OCI-LY7 (cell line): ENCODE measurements around the gene CDKN1B. TPM values are rescaled to one million over a fixed set of nuclear protein-coding genes. Genes with fewer than 3 reads are reported as not detected.

Experiments used
- BruUV-seq: library from RNA; stranded (reverse); fragments of 400-500 nt; replicated peaks from 2 replicates; lab custom pipeline; 2021; lab: Mats Ljungman, UMichigan
- CTCF ChIA-PET: fragments of 300-600 bp; sonication (Branson Sonifier 250); formaldehyde crosslinking; loops from one replicate; lab custom pipeline; 2022; ENCODE audit warnings: antibody characterized with exemption; ENCODE audit not compliant: unreplicated experiment; lab: Charles Lee
- POLR2A ChIA-PET: fragments of 300-600 bp; sonication (Branson Sonifier 250); formaldehyde crosslinking; loops from one replicate; lab custom pipeline; 2022; ENCODE audit warnings: antibody characterized with exemption; lab: Charles Lee
- DNase-seq: peaks from one replicate; pipeline ENCODE4 v3.0.0-alpha.2; 2015; ENCODE audit warnings: low spot score
- H2AFZ ChIP-seq: fragments of 200-600 bp; sonication (generic), shearing (Covaris generic); 2 replicates; pipeline ENCODE4 v1.6.1; 2014; ENCODE audit warnings: mild to moderate bottlenecking, antibody characterized with exemption, low read length, moderate library complexity
- H3K27ac ChIP-seq: fragments of 200-600 bp; sonication (generic); 2 replicates; pipeline ENCODE4 v1.5.1; 2014; ENCODE audit warnings: mixed run types, low read depth, mild to moderate bottlenecking, moderate library complexity, low read length, inconsistent platforms; ENCODE audit not compliant: poor library complexity, severe bottlenecking
- H3K36me3 ChIP-seq: fragments of 200-600 bp; sonication (generic); 2 replicates; pipeline ENCODE4 v1.6.1; 2014; ENCODE audit warnings: mild to moderate bottlenecking, antibody characterized with exemption, low read length, moderate library complexity, mixed read lengths; ENCODE audit not compliant: insufficient read depth
- H3K4me1 ChIP-seq: fragments of 200-600 bp; sonication (generic); 2 replicates; pipeline ENCODE4 v1.5.1; 2014; ENCODE audit warnings: mild to moderate bottlenecking, low read length; ENCODE audit not compliant: insufficient read depth, poor library complexity, severe bottlenecking
- H3K4me2 ChIP-seq: fragments of 200-600 bp; sonication (generic); 2 replicates; pipeline ENCODE4 v1.6.1; 2014; ENCODE audit warnings: mild to moderate bottlenecking, low read length
- H3K4me3 ChIP-seq: fragments of 200-600 bp; sonication (generic); 2 replicates; pipeline ENCODE4 v1.5.1; 2014; ENCODE audit warnings: mild to moderate bottlenecking, low read depth, low read length; ENCODE audit not compliant: poor library complexity, severe bottlenecking
- H3K79me2 ChIP-seq: fragments of 200-600 bp; sonication (generic); 2 replicates; pipeline ENCODE4 v1.6.1; 2016; ENCODE audit warnings: low read depth, mild to moderate bottlenecking, low read length, moderate library complexity, mixed read lengths; ENCODE audit not compliant: insufficient read depth
- H3K9me2 ChIP-seq: fragments of 200-600 bp; sonication (generic); 2 replicates; pipeline ENCODE4 v1.6.1; 2016; ENCODE audit warnings: mild to moderate bottlenecking, low read length, mixed read lengths; ENCODE audit not compliant: insufficient read depth
- H3K9me3 ChIP-seq: fragments of 200-600 bp; sonication (generic); 2 replicates; pipeline ENCODE4 v1.6.1; 2014; ENCODE audit warnings: mild to moderate bottlenecking, mixed run types, low read length, mixed read lengths
- H4K20me1 ChIP-seq: fragments of 200-600 bp; sonication (generic); 2 replicates; pipeline ENCODE4 v1.6.1; 2014; ENCODE audit warnings: mild to moderate bottlenecking, antibody characterized with exemption, low read length, moderate library complexity, mixed read lengths; ENCODE audit not compliant: insufficient read depth
- EZH2phosphoT487 ChIP-seq: fragments of 200-600 bp; sonication (generic); IDR thresholded peaks from 2 replicates; pipeline ENCODE4 v1.6.1; 2018; ENCODE audit warnings: low read depth, borderline replicate concordance, mild to moderate bottlenecking, mixed run types, antibody characterized with exemption, low read length, moderate library complexity, mixed read lengths
- intact Hi-C: fragments of 100-400 bp; cut with micrococcal nuclease; formaldehyde crosslinking; loops from one replicate; pipeline ENCODE4 v1.10.0; 2022; ENCODE audit not compliant: unreplicated experiment
- total RNA-seq, 2 experiments: library from RNA; depleted of rRNA in 1 of 2; stranded (reverse); fragments of >200 nt in 1 of 2; shearing (Covaris generic) in 1 of 2; gene quantifications; 2 replicates each; pipeline ENCODE4 v1.2.3, GENCODE V29; 2014 to 2022
- TF ChIP-seq, protein P1 (sequence below): fragments of 200-600 bp; sonication (generic); conservative IDR thresholded peaks from 2 replicates; pipeline ENCODE4 v1.5.1; 2014; ENCODE audit warnings: mild to moderate bottlenecking, antibody characterized with exemption, low read length, moderate library complexity, mixed read lengths

Gene CDKN1B
- total RNA-seq, 2 experiments from 2014 or later = 45.3 to 59.4 TPM

DNA sequence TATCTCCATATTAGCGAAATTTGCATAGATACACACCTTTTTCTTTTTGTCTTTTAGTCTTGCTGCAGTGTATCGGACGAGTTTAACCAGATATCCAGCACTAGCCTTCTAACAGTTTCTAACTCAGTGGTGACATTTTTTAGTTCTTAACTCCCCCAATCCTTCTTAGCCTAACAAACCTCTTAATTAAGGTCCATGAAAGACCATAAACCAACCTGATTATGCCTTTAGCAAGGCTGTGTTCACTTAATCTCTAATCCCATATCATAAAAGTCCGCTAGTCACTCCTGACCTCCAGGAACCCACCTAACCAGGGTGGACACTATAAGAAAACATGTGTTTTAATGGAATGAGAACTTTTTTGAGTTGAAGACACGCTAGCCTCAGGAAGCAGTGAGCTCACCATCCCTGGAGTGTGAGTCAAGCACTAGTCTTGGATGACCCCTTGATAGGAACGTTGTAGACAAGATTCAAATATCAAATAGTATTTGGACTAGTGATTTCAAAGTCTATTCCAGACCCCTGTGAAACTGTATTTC lies 9.5 kb downstream of the CDKN1B start:
- Histone ChIP-seq H3K4me2 (peak overlapping the region; percentile 94), H3K27ac (peak overlapping the region; percentile 98), H4K20me1 (no peaks in the 10 kb centered on the region), H3K4me1 (peaks cover 35% of the 10 kb centered on the region), H3K4me3 (peak overlapping the region; percentile 88), H2AFZ (peak overlapping the region; percentile 42; the same call in 1 of the 2 replicates), H3K9me3 (no peaks in the 10 kb centered on the region), H3K36me3 (peaks cover 42% of the 10 kb centered on the region), H3K79me2 (peaks cover 71% of the 10 kb centered on the region), H3K9me2 (no peaks in the 10 kb centered on the region)
- peak; percentile 29 for DNase-seq
- CTCF ChIA-PET = interaction anchor here (0.6 to 1.3 kb wide), 3 partner anchors 10 to 11 kb away, joined by 3 to 4 read pairs (median 3); no protein-coding TSS in a partner anchor
- TF ChIP-seq, protein P1, sequence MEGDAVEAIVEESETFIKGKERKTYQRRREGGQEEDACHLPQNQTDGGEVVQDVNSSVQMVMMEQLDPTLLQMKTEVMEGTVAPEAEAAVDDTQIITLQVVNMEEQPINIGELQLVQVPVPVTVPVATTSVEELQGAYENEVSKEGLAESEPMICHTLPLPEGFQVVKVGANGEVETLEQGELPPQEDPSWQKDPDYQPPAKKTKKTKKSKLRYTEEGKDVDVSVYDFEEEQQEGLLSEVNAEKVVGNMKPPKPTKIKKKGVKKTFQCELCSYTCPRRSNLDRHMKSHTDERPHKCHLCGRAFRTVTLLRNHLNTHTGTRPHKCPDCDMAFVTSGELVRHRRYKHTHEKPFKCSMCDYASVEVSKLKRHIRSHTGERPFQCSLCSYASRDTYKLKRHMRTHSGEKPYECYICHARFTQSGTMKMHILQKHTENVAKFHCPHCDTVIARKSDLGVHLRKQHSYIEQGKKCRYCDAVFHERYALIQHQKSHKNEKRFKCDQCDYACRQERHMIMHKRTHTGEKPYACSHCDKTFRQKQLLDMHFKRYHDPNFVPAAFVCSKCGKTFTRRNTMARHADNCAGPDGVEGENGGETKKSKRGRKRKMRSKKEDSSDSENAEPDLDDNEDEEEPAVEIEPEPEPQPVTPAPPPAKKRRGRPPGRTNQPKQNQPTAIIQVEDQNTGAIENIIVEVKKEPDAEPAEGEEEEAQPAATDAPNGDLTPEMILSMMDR = no peak
- BruUV-seq = TSS peak; percentile 83
- POLR2A ChIA-PET = interaction anchor here (0.6 to 2.8 kb wide), 8 partner anchors 8 to 369 kb away, joined by 3 to 43 read pairs (median 5); partner anchors contain the start of gene CDKN1B
- intact Hi-C loops = loop anchor here (10.0 kb wide), 3 partner anchors 972 to 1888 kb away; no protein-coding TSS in a partner anchor

DNA sequence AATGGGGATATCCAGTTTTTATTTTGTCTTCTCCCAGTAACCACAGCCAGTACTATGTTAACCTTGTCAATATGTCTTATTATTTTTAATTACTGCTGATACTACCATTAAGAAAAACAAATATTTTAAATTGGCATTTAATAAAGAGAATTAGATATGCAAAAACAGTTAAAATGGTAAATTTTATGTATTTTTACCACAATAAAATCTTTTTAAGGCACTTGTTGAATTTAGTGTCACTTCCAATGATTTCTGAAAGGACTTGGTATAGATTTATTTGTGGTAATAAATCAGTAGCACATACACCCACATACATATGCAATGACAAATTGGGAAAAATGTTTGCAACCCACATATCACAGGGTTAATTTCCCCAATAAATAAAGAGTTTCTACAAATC lies 14.0 kb downstream of the CDKN1B start:
- CTCF ChIA-PET = no interaction called here

DNA sequence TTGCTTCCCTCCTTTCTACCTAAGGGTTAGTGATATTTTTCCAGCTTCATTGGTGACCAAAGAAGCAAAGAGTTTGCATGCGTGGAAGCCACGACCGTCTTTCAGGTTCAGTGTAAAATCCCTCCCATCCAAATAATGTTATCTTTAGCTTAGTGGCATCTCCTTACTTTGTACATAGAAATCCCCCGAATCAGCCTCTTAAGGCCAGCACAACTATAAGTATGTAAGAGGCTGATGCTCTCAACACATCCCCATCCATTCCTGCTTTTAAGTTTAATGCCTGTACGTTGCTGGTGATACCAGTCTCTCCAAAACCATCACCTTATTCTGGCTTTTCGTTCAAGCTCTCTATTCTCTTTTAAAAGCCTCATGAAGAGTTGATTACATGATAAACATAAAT lies 14.6 kb downstream of the CDKN1B start:
- Histone ChIP-seq H3K4me1 (peaks cover 31% of the 10 kb centered on the region), H2AFZ (no peak overlapping the region), H3K4me3 (no peak overlapping the region), H3K36me3 (peaks cover 48% of the 10 kb centered on the region), H3K27ac (no peak overlapping the region), H3K4me2 (no peak overlapping the region), H3K79me2 (peaks cover 58% of the 10 kb centered on the region), H4K20me1 (no peaks in the 10 kb centered on the region), H3K9me2 (no peaks in the 10 kb centered on the region), H3K9me3 (no peaks in the 10 kb centered on the region)
- CTCF ChIA-PET = no interaction called here
- no peak for DNase-seq
- POLR2A ChIA-PET = interaction anchor here (0.6 to 0.9 kb wide), 2 partner anchors 10 to 44 kb away, joined by 3 read pairs; no protein-coding TSS in a partner anchor
- intact Hi-C loops = no loop called here
- TF ChIP-seq EZH2phosphoT487 = no peak
- TF ChIP-seq, protein P1 = no peak
- BruUV-seq = no TSS peak

More for the DNA sequence above, 14.0 kb downstream of the CDKN1B start:
- Histone ChIP-seq H3K4me3 (no peak overlapping the region), H3K4me2 (no peak overlapping the region), H3K4me1 (peaks cover 26% of the 10 kb centered on the region), H3K36me3 (peaks cover 48% of the 10 kb centered on the region), H3K9me2 (no peaks in the 10 kb centered on the region), H2AFZ (no peak overlapping the region), H4K20me1 (no peaks in the 10 kb centered on the region), H3K9me3 (no peaks in the 10 kb centered on the region), H3K27ac (no peak overlapping the region), H3K79me2 (peaks cover 64% of the 10 kb centered on the region)
- POLR2A ChIA-PET = interaction anchor here (0.9 kb wide), 1 partner anchor 9 kb away, joined by 3 read pairs; no protein-coding TSS in a partner anchor
- intact Hi-C loops = no loop called here
- no peak for DNase-seq
- no peak for TF ChIP-seq EZH2phosphoT487
- TF ChIP-seq, protein P1 = no peak
- no TSS peak for BruUV-seq
